Anterior cingulate cortex (tissue), 58 donors: ENCODE results near the gene FNDC11.

Source experiments
- DNase-seq, 58 donors: peaks; one replicate each; lab custom pipeline; 2025; lab: John Stamatoyannopoulos, UW

The FNDC11 gene

DNA sequence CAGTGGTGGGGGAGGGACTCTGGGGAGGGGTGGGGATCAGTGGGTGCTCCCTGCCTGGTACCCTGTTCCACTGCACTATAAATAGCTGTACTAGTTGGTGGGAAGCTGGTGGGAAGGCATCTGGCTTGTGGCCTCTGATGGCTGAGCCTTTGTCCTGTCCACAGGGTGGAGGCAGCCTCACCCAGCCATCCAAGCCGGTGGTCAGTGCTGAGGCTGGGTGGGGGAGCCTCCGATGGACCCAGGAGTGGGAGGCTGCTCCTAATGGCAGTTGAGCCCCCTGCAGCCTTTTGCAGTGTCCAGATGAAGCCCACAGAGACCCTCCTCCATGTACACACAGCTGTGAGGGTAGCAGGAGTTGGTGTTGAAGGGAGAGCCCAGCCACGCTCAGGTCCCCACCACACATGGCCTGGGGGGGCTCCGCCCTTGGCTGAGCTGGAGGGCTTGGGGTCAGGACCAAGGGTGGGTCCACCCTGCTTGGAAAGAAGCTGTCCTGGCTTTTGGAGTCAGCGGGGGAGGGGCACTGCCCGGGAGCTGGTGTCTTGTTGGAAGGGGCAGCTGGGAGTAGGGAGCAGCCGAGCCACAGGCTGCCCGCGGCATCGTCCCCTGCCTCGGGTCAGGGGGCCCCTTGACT is 30.9 kb upstream of the FNDC11 start:
- DNase-seq = no peak

DNA sequence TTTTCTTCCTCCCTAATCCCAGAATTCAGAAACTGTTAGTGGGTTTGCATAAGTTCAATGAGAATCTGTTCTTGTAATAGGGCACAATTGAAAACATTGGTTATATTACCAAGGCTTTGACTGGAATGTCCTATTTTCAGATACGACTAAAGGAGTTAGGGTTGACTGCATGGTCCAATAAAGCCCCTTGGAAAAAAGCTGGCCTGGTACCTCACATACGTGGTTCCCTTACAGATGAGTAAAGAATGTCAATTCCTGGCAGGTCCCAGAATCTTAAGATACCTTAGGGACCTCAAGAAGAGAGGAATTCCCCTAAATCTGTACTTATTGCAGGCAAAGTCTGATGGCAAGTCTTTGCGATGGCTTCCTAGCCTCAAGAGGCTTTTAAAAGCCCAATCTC is 28.8 kb upstream of the FNDC11 start:
- DNase-seq = no peak

- no peak for DNase-seq
These were observed 28.0 kb upstream of the FNDC11 start for GRCh38 chr20:63525971-63526370.

- DNase-seq = no peak
These were observed 26.8 kb upstream of the FNDC11 start for GRCh38 chr20:63527184-63527583.

DNA sequence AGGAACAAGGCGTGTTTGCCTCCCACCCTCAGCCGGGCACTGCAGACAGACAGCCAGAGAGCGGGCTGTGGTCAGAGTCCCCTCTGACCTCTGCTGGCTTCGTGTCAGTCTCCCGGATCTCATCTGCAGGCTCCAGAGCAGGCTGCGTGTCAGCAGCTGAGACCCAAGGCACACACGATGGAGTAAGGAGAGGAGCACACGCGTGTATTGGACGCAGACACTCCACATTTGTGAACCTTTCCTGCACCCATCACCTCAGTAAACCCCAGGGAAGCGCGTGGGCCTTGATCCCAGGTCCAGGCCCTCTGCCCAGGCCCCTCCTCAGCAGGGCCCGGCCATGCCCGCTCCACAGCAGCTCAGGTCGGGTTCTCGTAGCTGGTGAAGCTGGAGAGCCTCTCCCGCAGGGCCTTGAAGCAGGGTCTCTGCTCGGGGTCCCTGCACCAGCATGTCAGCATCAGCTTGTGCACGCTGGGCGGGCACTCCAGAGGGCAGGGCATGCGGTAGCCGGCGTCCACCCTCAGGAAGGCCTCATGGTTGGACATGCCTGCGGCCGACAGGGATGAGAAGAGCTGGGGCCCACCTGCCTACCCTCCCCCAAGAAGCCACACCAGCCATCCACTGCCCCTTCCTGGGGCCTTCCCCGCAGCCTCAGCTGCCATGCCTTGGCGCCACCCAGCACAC is 24.6 kb upstream of the FNDC11 start:
- no peak for DNase-seq

- DNase-seq = no peak
These were observed 23.8 kb upstream of the FNDC11 start for GRCh38 chr20:63529861-63530787.

DNA sequence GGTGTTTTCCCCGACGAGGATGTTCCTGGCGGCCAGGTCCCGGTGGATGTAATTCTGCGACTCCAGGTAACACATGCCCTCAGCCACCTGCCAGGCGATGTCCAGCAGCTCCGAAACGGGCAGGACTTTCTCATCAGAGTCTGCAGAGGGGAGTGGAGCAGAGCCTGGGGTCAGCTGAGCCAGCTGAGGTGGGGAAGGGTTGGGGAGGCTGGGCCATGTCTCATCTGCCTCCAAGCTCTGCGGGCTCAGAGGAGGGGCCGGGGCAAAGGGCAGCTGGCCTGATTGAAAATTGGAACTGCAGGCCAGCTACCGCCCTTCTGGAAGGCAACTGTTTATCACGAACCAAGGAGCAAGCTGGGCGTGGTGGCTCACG is 23.2 kb upstream of the FNDC11 start:
- DNase-seq = no peak

GRCh38 chr20:63531686-63532448 is 22.1 kb upstream of the FNDC11 start:
- DNase-seq = no peak

- no peak for DNase-seq
These were observed 21.4 kb upstream of the FNDC11 start for GRCh38 chr20:63532449-63532971.

- DNase-seq = no peak
These were observed 20.6 kb upstream of the FNDC11 start for GRCh38 chr20:63533388-63533787.

- no peak for DNase-seq
These were observed 20.0 kb upstream of the FNDC11 start for GRCh38 chr20:63533871-63534393.

GRCh38 chr20:63534427-63534830 is 19.5 kb upstream of the FNDC11 start:
- no peak for DNase-seq

DNA sequence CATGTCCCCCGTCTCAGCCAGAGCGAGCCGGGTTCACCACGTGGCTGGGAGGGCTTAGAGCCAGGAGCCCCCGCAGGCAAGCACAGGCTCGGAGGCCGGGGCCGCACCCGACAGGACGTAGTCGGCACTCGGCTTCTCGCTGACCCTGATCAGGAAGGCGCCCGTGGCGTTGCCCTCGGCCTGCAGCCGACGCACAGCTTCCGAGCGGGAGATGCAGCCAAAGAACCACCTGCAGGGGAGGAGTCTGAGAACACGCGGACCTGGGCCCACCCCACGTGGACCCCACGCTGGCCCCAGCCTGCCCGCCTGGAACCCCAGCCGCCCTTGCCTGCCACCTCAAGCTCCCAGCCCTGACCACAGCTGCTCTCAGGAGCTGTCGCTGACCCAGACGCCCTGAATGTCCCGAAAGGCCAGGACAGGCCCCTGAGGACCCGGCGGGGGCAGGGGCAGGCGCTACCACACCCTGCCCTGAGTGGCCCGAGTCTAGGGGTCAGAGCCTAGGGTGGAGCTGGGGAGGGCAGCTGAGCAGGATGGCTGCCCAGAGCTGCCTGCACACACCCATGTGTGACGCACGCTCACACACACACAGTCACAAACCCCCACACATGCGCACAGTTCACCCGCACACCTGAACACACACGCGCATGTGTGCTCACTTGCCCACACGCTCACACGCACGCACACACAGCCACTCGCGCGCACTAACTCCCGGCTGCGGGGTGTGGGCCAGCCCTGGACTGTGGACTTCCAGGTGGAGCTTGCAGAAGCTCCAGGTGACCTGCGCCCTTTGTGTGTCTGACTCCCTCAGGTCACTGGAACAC is 18.9 kb upstream of the FNDC11 start:
- DNase-seq = no peak

- no peak for DNase-seq
These were observed 17.6 kb upstream of the FNDC11 start for GRCh38 chr20:63536241-63536977.

DNA sequence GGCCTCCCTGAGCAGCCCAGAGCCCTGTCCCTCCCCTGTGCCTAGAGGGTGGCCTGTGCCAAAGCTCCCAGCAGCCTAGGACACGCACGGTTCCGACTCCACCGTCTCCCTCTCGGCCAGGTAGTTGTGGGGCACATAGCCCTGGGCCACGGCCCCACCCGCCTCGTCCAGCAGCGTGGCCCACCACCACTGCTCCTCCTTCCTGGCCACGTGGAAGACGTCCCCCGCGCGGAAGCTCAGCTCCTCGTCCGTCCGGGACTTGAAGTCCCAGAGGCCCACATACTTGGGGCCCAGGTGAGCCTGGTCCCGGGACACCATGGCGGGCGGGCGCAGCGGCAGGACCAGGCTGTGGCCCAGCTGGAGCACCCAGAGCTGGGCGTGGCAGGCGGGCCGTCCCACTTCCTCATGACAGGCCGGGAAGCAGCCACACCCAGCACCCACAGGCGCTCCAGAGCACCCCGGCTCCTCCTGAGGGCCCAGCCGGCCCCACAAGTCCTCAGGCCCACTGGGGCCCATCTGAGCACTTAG is 16.9 kb upstream of the FNDC11 start, which contains the start of gene PTK6:
TSS of gene PTK6 (minus strand) at position 380 of the 528 bp plus-strand sequence. CDS start at position 318, 62 bp downstream.
- DNase-seq = no peak

DNA sequence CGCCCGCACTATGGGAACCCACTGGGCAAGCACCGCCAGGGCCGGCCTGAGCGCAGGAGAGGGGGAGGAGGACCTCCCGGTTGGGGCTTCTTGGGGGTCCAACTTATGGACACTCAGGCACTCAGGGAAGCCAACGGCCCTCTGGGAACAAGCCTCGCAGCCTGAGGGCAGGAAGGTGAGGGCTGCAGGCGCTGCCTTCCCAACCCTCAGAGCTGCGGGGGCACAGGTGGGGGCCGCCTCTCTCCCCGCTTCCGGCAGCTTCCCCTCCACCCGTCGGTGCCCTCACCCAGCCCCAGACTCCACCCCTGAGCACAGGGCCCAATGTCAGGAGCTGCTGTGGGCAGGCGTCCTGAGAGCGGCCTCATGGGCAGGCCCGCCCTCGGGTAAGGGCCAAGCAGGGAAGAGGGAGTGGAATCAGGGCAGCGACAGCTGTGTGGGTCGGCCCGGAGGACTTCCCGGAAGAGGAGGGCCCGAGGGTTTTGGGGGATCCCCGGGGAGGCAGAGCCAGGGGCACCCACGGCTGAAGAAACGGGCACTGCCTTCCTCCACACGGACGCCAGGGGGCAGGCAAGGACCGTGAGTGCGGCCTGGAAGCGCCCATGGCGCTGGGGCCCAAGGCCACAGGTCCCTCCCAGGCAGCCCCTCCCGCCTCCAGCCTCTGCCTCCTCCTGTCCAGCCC is 16.3 kb upstream of the FNDC11 start:
- peak in 50 of 58 donors; percentile 6 to 76 (median 48) for DNase-seq
